ENCODE measurements around the gene PSMB10.

DNA sequence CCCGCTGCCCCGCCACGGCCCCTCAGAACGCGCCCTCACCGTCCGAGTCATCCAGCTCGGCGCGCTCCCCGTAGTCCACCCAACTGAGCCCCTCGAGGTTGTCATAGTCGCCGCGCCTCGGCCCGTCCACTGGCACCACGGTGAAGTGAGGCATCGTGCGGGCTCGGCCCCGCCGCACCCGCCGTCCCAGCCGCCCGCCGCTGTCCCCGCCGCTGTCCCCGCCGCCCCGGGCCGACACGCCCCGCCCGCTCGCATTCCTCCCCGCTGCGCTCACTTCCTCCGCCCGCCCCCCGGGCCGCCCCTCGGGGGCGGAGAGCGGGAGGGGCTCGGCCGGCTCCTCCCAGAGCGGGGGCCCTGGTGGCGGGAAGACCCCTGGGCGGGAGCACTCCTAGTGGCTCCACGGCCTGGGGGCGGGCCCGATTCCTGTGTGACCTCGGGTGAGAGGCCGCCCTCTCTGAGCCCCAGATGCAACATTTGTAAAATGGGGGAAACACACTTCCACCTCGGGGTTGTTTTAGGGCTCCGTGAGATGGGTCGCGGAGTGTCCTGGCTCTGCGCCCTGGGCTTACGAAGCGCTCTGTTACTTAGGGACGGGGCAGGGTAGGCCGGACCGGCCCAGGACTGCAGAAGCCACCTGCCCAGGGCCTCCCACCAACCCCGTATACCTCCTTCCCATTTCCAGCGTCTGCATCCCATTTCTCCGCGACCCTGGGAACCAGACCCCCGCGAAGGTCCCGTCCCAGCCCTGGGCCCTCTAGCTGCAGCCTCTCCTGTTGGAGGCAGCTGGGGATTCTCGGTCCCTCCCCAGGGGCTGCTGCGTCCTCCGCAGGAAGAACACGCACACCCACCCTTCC lies 32.0 kb upstream of the PSMB10 start, which contains the start of gene SLC12A4:
- TF ChIP-seq FOXA1 (IDR thresholded peaks at IDR 0.05): no peak
- no peak for TF ChIP-seq ELF4 (IDR thresholded peaks at IDR 0.05)
- TF ChIP-seq HDGF (IDR thresholded peaks at IDR 0.05; ENCODE audit: borderline replicate concordance): no peak
